Measurements from ENCODE around the gene CKAP2L.

Gene CKAP2L

DNA sequence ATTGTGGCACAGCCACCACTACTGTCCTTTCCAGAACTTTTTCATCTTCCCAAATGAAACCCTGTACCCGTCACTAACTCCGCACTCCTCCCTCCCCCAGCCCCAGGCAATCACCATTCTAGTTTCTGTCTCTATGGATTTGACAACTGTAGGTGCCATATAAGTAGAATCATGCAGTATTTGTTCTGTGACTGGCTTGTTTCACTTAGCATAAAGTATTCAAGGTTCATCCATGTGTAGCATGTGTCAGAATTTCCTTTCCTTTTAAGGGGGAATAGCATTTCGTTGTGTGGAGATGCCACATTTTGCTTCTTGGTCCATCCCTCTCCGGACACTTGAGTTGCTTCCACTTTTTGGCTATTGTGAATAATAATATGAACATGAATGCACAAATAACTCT, 842 bp upstream of the CKAP2L start:
- no peaks in the 10 kb centered on the region for H3K27me3 ChIP-seq (ENCODE audit: low read depth)
- H3K4me1 ChIP-seq = peaks cover 10% of the 10 kb centered on the region
- H3K4me3 ChIP-seq = peak overlapping the region; percentile 86
- in situ Hi-C loops (cut with MboI; ENCODE audit: low sequenced_read_pairs) = no loop called here
- H3K9me3 ChIP-seq = no peaks in the 10 kb centered on the region
- DNase-seq (ENCODE audit: low spot score in 2 of 2) = peak in 1 of 2 experiments; percentile 11
- peaks cover 18% of the 10 kb centered on the region for H3K36me3 ChIP-seq (replicated peaks)

DNA sequence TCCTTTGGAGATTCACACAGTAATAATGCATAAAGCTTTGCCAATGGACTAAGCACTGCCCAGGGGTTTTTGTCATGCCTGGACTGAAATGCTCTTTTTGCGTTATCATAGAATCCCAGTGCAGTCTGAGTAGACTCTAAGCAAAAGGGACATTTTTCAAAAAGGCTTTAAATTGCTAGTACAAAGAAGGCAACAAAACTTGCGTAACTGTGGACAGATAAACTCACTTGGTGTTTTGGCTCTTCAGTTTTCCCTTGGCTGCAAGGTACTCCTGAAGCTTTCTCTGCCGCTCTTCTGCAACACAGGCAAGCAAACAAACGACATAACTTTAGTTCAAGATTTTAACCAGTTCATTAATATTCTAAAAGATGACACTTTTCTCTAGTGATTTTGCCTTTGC, 2.1 kb downstream of the CKAP2L start:
- no peak overlapping the region for H3K4me3 ChIP-seq
- in situ Hi-C loops (cut with MboI; ENCODE audit: low sequenced_read_pairs) = no loop called here
- no peaks in the 10 kb centered on the region for H3K9me3 ChIP-seq

DNA sequence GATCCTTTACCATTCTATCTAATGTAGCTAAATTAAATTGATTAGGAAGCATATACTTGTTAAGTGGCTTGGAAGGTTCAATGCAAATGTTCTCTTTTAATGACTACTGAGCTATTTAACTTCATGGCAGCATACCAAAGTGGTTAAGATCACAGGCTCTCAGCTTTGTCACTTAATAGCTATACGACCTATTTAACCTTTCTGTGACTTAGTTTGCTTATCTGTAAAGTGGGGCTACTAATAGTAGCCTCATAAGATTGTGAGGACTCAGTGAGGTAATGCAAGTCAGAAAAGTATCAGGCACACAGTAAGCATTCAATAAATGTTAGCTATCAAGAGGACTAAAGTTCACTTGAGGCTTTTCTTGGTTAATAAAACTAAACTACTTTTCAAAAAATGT, 4.3 kb downstream of the CKAP2L start:
- Histone ChIP-seq H3K27me3 (ENCODE audit: low read depth) (no peaks in the 10 kb centered on the region), H3K4me3 (no peak overlapping the region), H3K4me1 (peaks cover 7% of the 10 kb centered on the region), H3K36me3 (replicated peaks) (peaks cover 65% of the 10 kb centered on the region), H3K9me3 (no peaks in the 10 kb centered on the region)
- in situ Hi-C loops (cut with MboI; ENCODE audit: low sequenced_read_pairs) = no loop called here
- DNase-seq (ENCODE audit: low spot score in 2 of 2) = no peak

More for the DNA sequence above, 2.1 kb downstream of the CKAP2L start:
- Histone ChIP-seq H3K4me1 (peaks cover 10% of the 10 kb centered on the region), H3K27me3 (ENCODE audit: low read depth) (no peaks in the 10 kb centered on the region), H3K36me3 (replicated peaks) (peaks cover 46% of the 10 kb centered on the region)
- DNase-seq (ENCODE audit: low spot score in 2 of 2) = no peak

DNA sequence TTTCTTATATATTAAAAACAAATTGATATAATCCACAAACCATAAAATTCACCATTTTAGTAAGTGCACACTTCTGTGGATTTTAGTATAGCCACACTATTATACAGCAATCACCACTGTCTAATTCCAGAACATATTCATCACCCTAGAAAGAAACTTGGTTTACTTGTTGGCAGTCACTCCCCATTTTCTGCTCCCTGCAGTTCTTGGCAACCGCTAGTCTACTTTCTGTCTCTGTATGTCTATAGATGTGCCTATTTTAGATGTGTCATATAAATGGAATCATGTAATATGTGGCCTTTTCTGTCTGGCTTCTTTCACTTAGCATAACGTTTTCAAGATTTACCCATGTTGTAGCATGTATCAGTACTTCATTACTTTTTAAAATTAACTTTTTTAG, 5.7 kb downstream of the CKAP2L start:
- Histone ChIP-seq H3K4me3 (no peak overlapping the region), H3K36me3 (replicated peaks) (peaks cover 75% of the 10 kb centered on the region), H3K9me3 (no peaks in the 10 kb centered on the region), H3K4me1 (peaks cover 5% of the 10 kb centered on the region; the same call in 1 of the 2 replicates), H3K27me3 (ENCODE audit: low read depth) (no peaks in the 10 kb centered on the region)
- DNase-seq (ENCODE audit: low spot score in 2 of 2) = no peak
- in situ Hi-C loops (cut with MboI; ENCODE audit: low sequenced_read_pairs) = loop anchor here (10.0 kb wide), 1 partner anchor 186 kb away; no protein-coding TSS in a partner anchor

DNA sequence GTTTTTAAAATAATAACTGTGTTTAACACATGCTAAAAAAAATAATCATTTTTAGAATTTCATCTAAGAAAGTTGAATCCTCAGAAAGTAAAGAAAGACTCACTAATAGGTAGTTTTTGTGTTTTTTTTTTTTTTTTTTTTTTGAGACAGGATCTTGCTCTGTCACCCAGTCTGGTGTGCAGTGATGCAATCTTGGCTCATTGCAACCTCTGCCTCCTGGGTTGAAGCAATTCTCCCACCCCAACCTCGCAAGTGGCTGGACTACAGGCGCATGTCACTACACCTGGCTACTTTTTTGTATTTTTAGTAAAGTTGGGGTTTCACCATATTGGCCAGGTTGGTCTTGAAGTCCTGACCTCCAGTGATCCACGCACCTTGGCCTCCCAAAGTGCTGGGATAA, 7.1 kb downstream of the CKAP2L start:
- in situ Hi-C loops (cut with MboI; ENCODE audit: low sequenced_read_pairs) = loop anchor here (10.0 kb wide), 1 partner anchor 188 kb away; no protein-coding TSS in a partner anchor
- H3K36me3 ChIP-seq (replicated peaks) = peaks cover 74% of the 10 kb centered on the region
- H3K27me3 ChIP-seq (ENCODE audit: low read depth) = no peaks in the 10 kb centered on the region
- no peak for DNase-seq (ENCODE audit: low spot score in 2 of 2)
- peaks cover 5% of the 10 kb centered on the region for H3K4me1 ChIP-seq
- no peaks in the 10 kb centered on the region for H3K9me3 ChIP-seq
- H3K4me3 ChIP-seq = no peak overlapping the region

DNA sequence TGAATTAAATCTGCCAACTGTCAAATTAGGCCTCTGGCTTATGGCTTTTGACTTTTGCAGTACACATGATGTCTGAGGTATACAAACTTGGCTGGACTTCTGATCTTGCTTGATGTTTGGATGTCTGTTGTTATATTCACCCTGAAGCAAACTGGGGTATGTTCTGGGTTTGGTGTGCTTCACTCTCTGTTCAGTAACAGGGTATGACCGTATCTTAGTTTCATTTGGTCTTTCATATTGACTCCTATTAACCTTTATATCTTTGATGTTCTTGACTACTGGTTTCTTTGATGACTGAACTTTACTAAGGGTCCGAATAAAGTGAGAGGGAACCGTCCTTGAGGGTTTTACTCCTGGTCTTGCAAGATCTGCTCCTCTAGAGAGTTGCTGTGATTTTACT, 8.2 kb downstream of the CKAP2L start:
- no peak overlapping the region for H3K4me3 ChIP-seq
- peaks cover 69% of the 10 kb centered on the region for H3K36me3 ChIP-seq (replicated peaks)
- in situ Hi-C loops (cut with MboI; ENCODE audit: low sequenced_read_pairs) = loop anchor here (10.0 kb wide), 1 partner anchor 189 kb away; no protein-coding TSS in a partner anchor

DNA sequence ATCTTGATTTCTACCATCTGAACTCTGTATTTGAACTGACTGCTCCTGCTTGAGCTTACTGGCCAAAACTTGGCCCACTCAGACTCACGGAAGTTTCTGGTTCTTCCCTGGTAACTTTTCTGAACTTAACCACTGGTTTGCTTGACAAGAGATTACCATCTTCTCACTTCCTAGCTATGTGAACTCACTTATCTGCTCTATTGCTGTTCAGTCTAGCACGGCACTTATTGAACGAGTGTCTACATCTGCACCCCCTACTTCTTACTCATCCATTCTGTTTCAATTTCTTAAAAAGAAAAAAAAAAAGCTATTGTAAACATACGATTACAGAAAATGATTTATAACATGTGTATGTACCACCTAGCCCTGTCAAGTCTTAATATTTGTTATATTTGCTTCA, 9.0 kb downstream of the CKAP2L start:
- DNase-seq (ENCODE audit: low spot score in 2 of 2) = no peak
- peaks cover 67% of the 10 kb centered on the region for H3K36me3 ChIP-seq (replicated peaks)
- H3K27me3 ChIP-seq (ENCODE audit: low read depth) = no peaks in the 10 kb centered on the region
- in situ Hi-C loops (cut with MboI; ENCODE audit: low sequenced_read_pairs) = loop anchor here (10.0 kb wide), 1 partner anchor 189 kb away; no protein-coding TSS in a partner anchor
- H3K9me3 ChIP-seq = no peaks in the 10 kb centered on the region
- H3K4me1 ChIP-seq = peaks cover 15% of the 10 kb centered on the region
- H3K4me3 ChIP-seq = no peak overlapping the region

More for the DNA sequence above, 8.2 kb downstream of the CKAP2L start:
- Histone ChIP-seq H3K27me3 (ENCODE audit: low read depth) (no peaks in the 10 kb centered on the region), H3K4me1 (peaks cover 13% of the 10 kb centered on the region), H3K9me3 (no peaks in the 10 kb centered on the region)
- no peak for DNase-seq (ENCODE audit: low spot score in 2 of 2)

DNA sequence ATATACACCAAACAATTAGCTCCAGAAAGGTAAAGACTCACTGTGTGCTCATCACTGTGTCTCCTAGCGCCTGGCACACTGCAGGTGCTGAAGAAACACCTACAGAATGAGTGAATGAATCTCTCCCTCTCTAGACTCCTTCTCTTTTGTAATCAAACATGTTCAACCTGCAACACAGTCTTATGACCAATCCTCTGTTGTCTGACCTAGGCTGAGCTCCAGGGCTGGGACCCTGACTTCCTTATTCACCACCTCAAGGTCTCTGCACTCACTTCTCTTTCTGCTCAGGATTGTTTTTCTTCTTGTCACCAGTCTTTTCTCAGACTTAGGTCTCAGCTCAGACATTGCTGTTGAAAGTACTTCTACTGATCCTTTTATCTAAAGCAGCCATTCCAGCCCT, 9.8 kb downstream of the CKAP2L start:
- in situ Hi-C loops (cut with MboI; ENCODE audit: low sequenced_read_pairs) = loop anchor here (5.0 to 10.0 kb wide), 2 partner anchors 123 to 190 kb away; no protein-coding TSS in a partner anchor
- no peak overlapping the region for H3K4me3 ChIP-seq
- no peaks in the 10 kb centered on the region for H3K9me3 ChIP-seq
- H3K27me3 ChIP-seq (ENCODE audit: low read depth) = no peaks in the 10 kb centered on the region
- H3K4me1 ChIP-seq = peaks cover 15% of the 10 kb centered on the region
- no peak for DNase-seq (ENCODE audit: low spot score in 2 of 2)
- peaks cover 68% of the 10 kb centered on the region for H3K36me3 ChIP-seq (replicated peaks)

DNA sequence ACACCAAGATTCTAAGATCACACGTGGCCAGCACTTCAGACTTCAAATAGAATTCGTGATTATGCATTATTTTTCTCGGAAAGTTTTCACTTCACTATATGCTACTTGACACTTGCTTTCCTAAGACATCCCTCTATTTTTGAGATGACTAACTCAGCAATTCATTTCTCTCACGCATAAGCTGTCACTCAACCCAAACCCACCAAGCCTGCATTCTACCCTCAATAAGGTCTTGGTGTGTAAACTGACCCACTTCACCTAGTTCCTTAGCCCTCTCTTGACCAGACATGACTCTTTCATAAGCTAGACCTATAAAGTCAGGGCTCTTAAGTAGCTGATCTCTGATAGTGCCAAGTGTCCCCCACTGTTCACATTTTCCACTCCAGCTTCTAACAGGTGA, 11.7 kb downstream of the CKAP2L start:
- Histone ChIP-seq H3K9me3 (no peaks in the 10 kb centered on the region), H3K36me3 (replicated peaks) (peaks cover 57% of the 10 kb centered on the region), H3K4me1 (peaks cover 15% of the 10 kb centered on the region), H3K27me3 (ENCODE audit: low read depth) (no peaks in the 10 kb centered on the region), H3K4me3 (no peak overlapping the region)
- DNase-seq (ENCODE audit: low spot score in 2 of 2) = no peak
- in situ Hi-C loops (cut with MboI; ENCODE audit: low sequenced_read_pairs) = loop anchor here (5.0 to 10.0 kb wide), 2 partner anchors 125 to 192 kb away; no protein-coding TSS in a partner anchor

DNA sequence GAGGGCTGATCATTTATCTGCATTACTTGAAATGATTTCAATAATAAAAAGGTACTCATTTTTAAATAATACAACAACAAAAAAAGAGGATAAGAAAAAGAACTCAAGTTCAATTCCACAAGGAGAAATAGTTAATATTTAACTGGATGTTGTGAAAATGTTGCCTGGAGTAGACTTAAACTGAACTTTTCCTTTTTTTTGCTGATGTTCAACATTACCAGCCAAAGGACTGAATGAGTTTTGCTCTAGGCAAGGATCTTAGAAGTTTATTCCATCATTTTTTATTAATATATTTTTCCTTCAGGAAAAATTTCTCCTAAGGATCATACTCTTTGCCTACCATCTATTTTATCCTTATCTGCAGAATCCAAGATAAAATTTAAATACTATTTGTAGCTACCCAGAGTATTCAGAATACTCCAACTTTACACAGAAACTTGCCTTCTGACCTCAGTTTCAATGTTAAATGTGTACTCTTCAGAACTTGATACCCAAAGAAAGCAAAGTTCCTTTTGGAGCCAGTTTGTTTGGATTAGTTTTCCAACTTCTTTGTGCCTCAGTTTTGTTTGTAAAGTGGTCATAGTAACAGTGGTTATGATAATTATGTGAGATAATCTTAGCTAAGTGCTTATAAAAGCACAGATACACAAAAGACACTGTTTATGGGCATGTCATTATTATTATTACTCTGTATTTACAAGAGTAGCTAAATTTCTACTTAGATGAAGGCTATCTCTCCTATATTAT, 12.8 kb downstream of the CKAP2L start:
- DNase-seq (ENCODE audit: low spot score in 2 of 2) = peak in 1 of 2 experiments; percentile 82
- H3K4me1 ChIP-seq = peaks cover 15% of the 10 kb centered on the region
- no peak overlapping the region for H3K4me3 ChIP-seq
- no peaks in the 10 kb centered on the region for H3K27me3 ChIP-seq (ENCODE audit: low read depth)
- H3K9me3 ChIP-seq = no peaks in the 10 kb centered on the region
- in situ Hi-C loops (cut with MboI; ENCODE audit: low sequenced_read_pairs) = loop anchor here (5.0 to 10.0 kb wide), 2 partner anchors 126 to 193 kb away; no protein-coding TSS in a partner anchor
- H3K36me3 ChIP-seq (replicated peaks) = peaks cover 56% of the 10 kb centered on the region

DNA sequence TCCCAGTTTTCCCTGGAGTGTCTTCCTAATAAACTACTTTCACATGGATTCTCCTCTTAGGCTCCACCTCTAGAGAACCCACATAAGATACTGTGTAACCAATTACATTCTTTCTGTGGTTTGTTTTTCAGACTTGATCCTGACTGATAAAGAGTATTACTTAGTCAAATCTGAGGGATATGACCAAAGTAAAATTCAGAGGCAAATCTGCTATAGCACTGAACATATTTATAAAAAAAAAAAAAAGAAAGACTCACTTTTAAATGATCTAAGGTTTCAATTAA, 13.9 kb downstream of the CKAP2L start:
- no peaks in the 10 kb centered on the region for H3K9me3 ChIP-seq
- H3K36me3 ChIP-seq (replicated peaks) = peaks cover 56% of the 10 kb centered on the region
- H3K4me1 ChIP-seq = peaks cover 15% of the 10 kb centered on the region
- H3K27me3 ChIP-seq (ENCODE audit: low read depth) = no peaks in the 10 kb centered on the region
- no peak for DNase-seq (ENCODE audit: low spot score in 2 of 2)
- in situ Hi-C loops (cut with MboI; ENCODE audit: low sequenced_read_pairs) = loop anchor here (5.0 to 10.0 kb wide), 2 partner anchors 127 to 194 kb away; no protein-coding TSS in a partner anchor
- no peak overlapping the region for H3K4me3 ChIP-seq

DNA sequence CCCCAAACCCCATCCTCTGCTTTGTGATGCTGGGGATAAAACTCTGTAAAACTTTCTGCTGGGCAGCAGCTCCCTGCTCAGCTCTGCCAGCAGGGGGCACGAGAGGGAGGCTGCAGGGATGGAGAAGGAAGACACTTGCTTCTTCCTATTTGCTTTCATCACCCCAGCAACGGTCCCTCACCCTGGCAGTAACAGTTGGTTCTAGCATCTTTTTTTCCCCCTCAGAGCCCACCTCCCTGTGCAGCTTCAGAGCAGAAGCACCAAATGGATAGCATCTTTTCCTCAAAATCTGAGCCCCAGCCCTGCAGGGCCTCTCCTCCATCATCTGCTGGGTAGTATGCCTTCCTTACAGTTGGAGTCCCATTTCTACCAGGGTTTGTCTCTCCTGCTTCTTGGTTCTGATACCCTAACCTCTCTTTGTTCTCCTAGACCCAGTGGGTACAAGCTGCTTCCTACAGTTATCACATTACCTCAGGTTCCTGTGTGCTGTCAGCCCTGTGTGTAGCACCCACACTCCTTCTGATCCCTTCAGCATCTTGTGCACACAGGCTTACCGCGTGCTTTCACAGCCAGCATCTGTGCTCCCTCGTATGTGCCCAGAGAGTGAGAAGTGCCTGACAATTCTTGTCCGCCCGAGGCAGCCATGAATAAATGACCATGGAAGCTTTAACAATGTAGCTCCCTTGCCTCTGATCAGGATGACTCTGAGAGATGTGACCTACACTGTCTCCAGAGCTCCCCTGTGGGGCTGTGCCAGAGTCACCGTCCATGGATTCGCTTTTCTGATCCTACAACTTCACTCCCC, 14.5 kb downstream of the CKAP2L start:
- H3K36me3 ChIP-seq (replicated peaks) = peaks cover 56% of the 10 kb centered on the region
- H3K9me3 ChIP-seq = no peaks in the 10 kb centered on the region
- DNase-seq (ENCODE audit: low spot score in 2 of 2) = peak; percentile 54 to 89
- H3K4me3 ChIP-seq = no peak overlapping the region
- peaks cover 15% of the 10 kb centered on the region for H3K4me1 ChIP-seq
- in situ Hi-C loops (cut with MboI; ENCODE audit: low sequenced_read_pairs) = loop anchor here (5.0 to 10.0 kb wide), 2 partner anchors 127 to 195 kb away; no protein-coding TSS in a partner anchor
- no peaks in the 10 kb centered on the region for H3K27me3 ChIP-seq (ENCODE audit: low read depth)

DNA sequence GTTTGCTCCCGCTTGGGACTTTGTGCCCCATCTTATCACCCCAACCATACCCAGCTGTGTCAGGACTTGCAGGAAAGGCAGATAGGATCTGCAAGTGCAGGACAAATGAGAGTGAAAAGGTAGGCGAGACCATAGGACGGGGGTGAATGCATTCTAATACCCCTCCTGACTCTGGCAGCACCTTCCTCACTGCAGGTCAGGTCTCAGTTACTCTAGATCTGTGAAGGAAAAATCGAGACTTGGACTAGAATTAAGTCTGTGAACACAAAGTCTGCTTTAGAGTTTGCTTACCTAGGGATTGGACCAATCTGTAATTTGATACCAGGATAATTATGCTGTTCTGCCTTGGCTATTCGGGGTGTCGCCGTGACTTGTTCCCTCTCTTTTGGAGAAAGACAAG, 23.9 kb downstream of the CKAP2L start:
- in situ Hi-C loops (cut with MboI; ENCODE audit: low sequenced_read_pairs) = no loop called here
- DNase-seq (ENCODE audit: low spot score in 2 of 2) = no peak
- Histone ChIP-seq H3K36me3 (replicated peaks) (peaks cover 78% of the 10 kb centered on the region), H3K27me3 (ENCODE audit: low read depth) (no peaks in the 10 kb centered on the region), H3K4me3 (no peak overlapping the region), H3K4me1 (no peaks in the 10 kb centered on the region), H3K9me3 (no peaks in the 10 kb centered on the region)
